ENCODE measurements around the gene RIMKLA. TPM values are rescaled to one million over a fixed set of nuclear protein-coding genes. Genes with fewer than 3 reads are reported as not detected.
A peak's percentile ranks its signal among the peaks of the same experiment; 100 is the strongest.

RIMKLA gene
- total and polyA plus RNA-seq, 2 donors (not counting 3 experiments of a cell fraction or from before 2014, with no cell fraction given) = 0.01 TPM; not detected in 1

DNA sequence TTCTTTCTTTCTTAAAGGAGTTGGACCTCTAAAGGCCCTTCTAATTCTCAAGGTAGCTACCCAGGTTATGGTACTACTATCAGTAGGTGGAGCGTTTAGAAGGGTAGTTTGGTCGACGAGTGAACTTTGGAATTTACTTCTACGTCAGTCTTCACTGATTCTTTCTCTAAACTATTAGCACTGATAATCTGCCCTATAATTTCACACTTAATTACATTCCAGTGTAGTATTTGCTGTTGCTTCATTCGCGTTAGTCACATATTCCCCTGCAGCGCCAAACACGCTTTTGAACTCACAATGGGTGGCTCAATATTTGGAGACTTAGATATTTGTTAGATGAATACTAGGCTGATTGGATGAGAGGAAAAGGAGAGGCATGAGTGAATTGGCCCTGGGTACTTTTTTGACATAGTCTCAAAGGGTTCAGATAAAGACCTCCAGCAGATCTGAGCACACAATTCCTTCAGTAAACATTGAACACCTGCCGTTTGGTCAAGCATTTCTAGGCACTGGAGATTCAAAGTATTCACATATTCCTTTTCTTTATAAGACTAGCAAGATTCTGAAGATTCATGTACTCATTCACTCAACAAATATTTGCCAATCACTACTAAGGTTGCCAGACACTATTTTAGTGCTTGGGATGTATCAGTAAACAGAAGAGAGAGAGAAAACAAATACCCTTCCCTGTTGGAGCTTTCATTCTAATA lies 44.6 kb upstream of the RIMKLA start:
- Histone ChIP-seq H2AFZ (ENCODE audit: low read depth, low read length) (peak overlapping the region; percentile 97), H3K27me3 (ENCODE audit: control insufficient read depth in 2 of 2, insufficient read depth in 2 of 2, low read length in 2 of 2) (peaks cover 0 to 3% of the 10 kb centered on the region in 2 experiments), H3K27ac (ENCODE audit: insufficient read depth, low read depth, low read length) (peak overlapping the region; percentile 63), H3K36me3 (ENCODE audit: control insufficient read depth in 2 of 2, extremely low read depth in 1 of 2, insufficient read depth in 2 of 2, low read length in 2 of 2) (no peaks in the 10 kb centered on the region), H4K20me1 (replicated peaks; ENCODE audit: control insufficient read depth, extremely low read depth, insufficient read depth, low read length) (peaks cover 9% of the 10 kb centered on the region), H3K9me3 (replicated peaks; ENCODE audit: control insufficient read depth, insufficient read depth, low read length) (no peaks in the 10 kb centered on the region), H3K9ac (replicated peaks; ENCODE audit: extremely low read depth, insufficient read depth, low read length) (peak overlapping the region; percentile 86), H3K9me1 (replicated peaks; ENCODE audit: control insufficient read depth, extremely low read depth, insufficient read depth, low read length) (no peaks in the 10 kb centered on the region), H3K4me3 (replicated peaks in 1 of 3; ENCODE audit: insufficient read depth in 1 of 3, low read depth in 1 of 3, low read length in 3 of 3) (peak overlapping the region; percentile 52 to 79 (median 78)), H3K79me2 (ENCODE audit: control insufficient read depth, insufficient read depth, low read length) (peaks cover 38% of the 10 kb centered on the region), H3K4me2 (ENCODE audit: insufficient read depth, low read length) (peak overlapping the region; percentile 94), H3K4me1 (ENCODE audit: control insufficient read depth, extremely low read depth, insufficient read depth, low read length) (peaks cover 16% of the 10 kb centered on the region)
- dilution Hi-C loops (cut with MboI; ENCODE audit: extremely low pct_ligation_motif_present, low sequenced_read_pairs) (no loop called here), intact Hi-C loops (cut with micrococcal nuclease) (loop anchor here (2.0 to 10.0 kb wide), 5 partner anchors 15 to 349 kb away; partner anchors contain the start of genes CCDC30, PPIH and YBX1)
- CTCF ChIA-PET = interaction anchor here (0.6 to 3.9 kb wide), 2 partner anchors 8 to 162 kb away, joined by 3 to 17 read pairs; no protein-coding TSS in a partner anchor
- BruUV-seq (replicated peaks) = no TSS peak
- peak; percentile 38 for FAIRE-seq
- POLR2A ChIA-PET = no interaction called here
- TF ChIP-seq POLR2A (IDR thresholded peaks at IDR 0.05; ENCODE audit: low read depth, low read length) (no peak), EZH2 (IDR thresholded peaks at IDR 0.05; ENCODE audit: borderline replicate concordance, low read depth, low read length, severe bottlenecking) (no peak), GATA2 (IDR thresholded peaks at IDR 0.05; ENCODE audit: insufficient read depth, insufficient read length, low read depth, low read length) (no peak)
- peak; percentile 39 for DNase-seq (ENCODE audit: low read depth, low spot score)

DNA sequence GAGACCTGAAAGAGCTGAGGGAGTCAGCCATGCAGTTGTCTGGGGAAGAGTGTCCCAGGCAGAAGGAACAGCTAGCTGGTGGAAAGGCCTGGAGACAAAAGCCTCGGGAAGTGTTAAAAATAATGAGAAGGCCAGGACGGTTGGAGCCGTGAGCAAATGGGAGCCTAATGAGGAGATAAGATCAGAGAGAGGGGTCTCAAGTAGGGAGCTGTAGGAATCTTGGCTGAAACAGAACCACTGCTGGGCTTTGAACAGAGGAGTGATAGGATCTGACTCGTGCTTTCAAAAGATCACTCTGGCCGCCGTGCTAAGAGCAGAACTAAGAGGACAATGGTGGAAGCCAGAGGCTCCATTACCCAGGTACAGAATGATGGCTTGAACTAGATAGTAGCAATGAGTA lies 43.6 kb upstream of the RIMKLA start:
- Histone ChIP-seq H3K4me1 (ENCODE audit: control insufficient read depth, extremely low read depth, insufficient read depth, low read length) (peaks cover 16% of the 10 kb centered on the region), H3K36me3 (ENCODE audit: control insufficient read depth in 2 of 2, extremely low read depth in 1 of 2, insufficient read depth in 2 of 2, low read length in 2 of 2) (no peaks in the 10 kb centered on the region), H3K27ac (ENCODE audit: insufficient read depth, low read depth, low read length) (no peak overlapping the region), H2AFZ (ENCODE audit: low read depth, low read length) (no peak overlapping the region), H3K4me3 (replicated peaks in 1 of 3; ENCODE audit: insufficient read depth in 1 of 3, low read depth in 1 of 3, low read length in 3 of 3) (no peak overlapping the region), H3K4me2 (ENCODE audit: insufficient read depth, low read length) (no peak overlapping the region), H3K79me2 (ENCODE audit: control insufficient read depth, insufficient read depth, low read length) (peaks cover 28% of the 10 kb centered on the region), H3K27me3 (ENCODE audit: control insufficient read depth in 2 of 2, insufficient read depth in 2 of 2, low read length in 2 of 2) (peaks cover 0 to 4% of the 10 kb centered on the region in 2 experiments), H3K9me3 (replicated peaks; ENCODE audit: control insufficient read depth, insufficient read depth, low read length) (no peaks in the 10 kb centered on the region), H3K9ac (replicated peaks; ENCODE audit: extremely low read depth, insufficient read depth, low read length) (no peak overlapping the region), H4K20me1 (replicated peaks; ENCODE audit: control insufficient read depth, extremely low read depth, insufficient read depth, low read length) (peaks cover 8% of the 10 kb centered on the region), H3K9me1 (replicated peaks; ENCODE audit: control insufficient read depth, extremely low read depth, insufficient read depth, low read length) (no peaks in the 10 kb centered on the region)
- intact Hi-C loops (cut with micrococcal nuclease) (loop anchor here (5.0 to 10.0 kb wide), 3 partner anchors 122 to 348 kb away; partner anchors contain the start of genes PPIH and YBX1), dilution Hi-C loops (cut with MboI; ENCODE audit: extremely low pct_ligation_motif_present, low sequenced_read_pairs) (no loop called here)
- FAIRE-seq = no peak
- BruUV-seq (replicated peaks) = no TSS peak
- ChIA-PET POLR2A (no interaction called here), CTCF (interaction anchor here (3.9 kb wide), 1 partner anchor 163 kb away, joined by 17 read pairs; no protein-coding TSS in a partner anchor)
- no peak for DNase-seq (ENCODE audit: low read depth, low spot score)
- TF ChIP-seq JUN (IDR thresholded peaks at IDR 0.05; ENCODE audit: borderline replicate concordance, insufficient read depth, insufficient read length, low read depth) = no peak
- no peak for TF ChIP-seq MYC (IDR thresholded peaks at IDR 0.05; ENCODE audit: low read depth, low read length)
- no peak for TF ChIP-seq POLR2A (IDR thresholded peaks at IDR 0.05; ENCODE audit: low read depth, low read length)
- TF ChIP-seq, protein P1, sequence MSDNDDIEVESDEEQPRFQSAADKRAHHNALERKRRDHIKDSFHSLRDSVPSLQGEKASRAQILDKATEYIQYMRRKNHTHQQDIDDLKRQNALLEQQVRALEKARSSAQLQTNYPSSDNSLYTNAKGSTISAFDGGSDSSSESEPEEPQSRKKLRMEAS (IDR thresholded peaks at IDR 0.05; ENCODE audit: insufficient read depth, insufficient read length) = no peak
- TF ChIP-seq GATA2 (IDR thresholded peaks at IDR 0.05; ENCODE audit: insufficient read depth, insufficient read length, low read depth, low read length) = no peak
- no peak for TF ChIP-seq FOS (IDR thresholded peaks at IDR 0.05; ENCODE audit: borderline replicate concordance, insufficient read depth, low read length)
- no peak for TF ChIP-seq EZH2 (IDR thresholded peaks at IDR 0.05; ENCODE audit: borderline replicate concordance, low read depth, low read length, severe bottlenecking)
- no peak for TF ChIP-seq CTCF (IDR thresholded peaks at IDR 0.05; ENCODE audit: extremely low read depth in 1 of 2, insufficient read depth in 1 of 2, low read depth in 1 of 2, low read length in 2 of 2)
- no peak for TF ChIP-seq POLR2AphosphoS5 (IDR thresholded peaks at IDR 0.05; ENCODE audit: insufficient read depth, low read depth, low read length)
